HEK293 (cell line): Measurements from ENCODE around the gene CEP76.

Source experiments
- CTCF ChIA-PET: fragments of 350-600 bp; formaldehyde crosslinking; extraction: SDS; loops from one replicate; lab custom pipeline; 2021; ENCODE audit warnings: antibody characterized with exemption; lab: Yijun Ruan, JAX
- POLR2A ChIA-PET: fragments of 300-600 bp; formaldehyde crosslinking; extraction: SDS; loops from one replicate; lab custom pipeline; 2020; ENCODE audit warnings: antibody characterized with exemption, inconsistent platforms; lab: Yijun Ruan, JAX
- H3K27ac ChIP-seq: fragments of 200-500 bp; sonication (Bioruptor generic); 2 replicates; pipeline ENCODE4 v1.5.1; 2014; ENCODE audit warnings: low read depth, low read length, control low read depth, inconsistent platforms; ENCODE audit errors: extremely low read depth
- H3K36me3 ChIP-seq, 2 experiments: fragments of 200-500 bp in 1 of 2; sonication (Bioruptor generic) in 1 of 2; 1 replicate in 1 of 2; 2 replicates in 1 of 2; pipeline ENCODE4 v1.5.1; 2014 to 2017; ENCODE audit warnings: inconsistent platforms in 2 of 2, low read length in 2 of 2; ENCODE audit not compliant: control insufficient read depth in 2 of 2, insufficient read depth in 1 of 2
- H3K4me1 ChIP-seq: fragments of 200-500 bp; sonication (Bioruptor generic); 2 replicates; pipeline ENCODE4 v1.5.1; 2014; ENCODE audit warnings: mild to moderate bottlenecking, low read length, inconsistent platforms; ENCODE audit not compliant: control insufficient read depth, insufficient read depth
- H3K4me3 ChIP-seq: 2 replicates; pipeline ENCODE4 v1.5.1; 2011; ENCODE audit warnings: low read depth, mild to moderate bottlenecking, control low read depth, low read length, moderate library complexity
- H3K9me3 ChIP-seq: fragments of 200-500 bp; sonication (Bioruptor generic); 2 replicates; pipeline ENCODE4 v1.5.1; 2014; ENCODE audit warnings: low read depth, low read length, inconsistent platforms; ENCODE audit not compliant: control insufficient read depth, insufficient read depth
- EGR2 ChIP-seq: fragments of 450-650 bp; formaldehyde crosslinking; IDR thresholded peaks from 2 replicates; pipeline ENCODE4 v1.5.1; 2016; ENCODE audit warnings: low read depth, missing biosample characterization, missing genetic modification characterization
- GLIS2 ChIP-seq: fragments of 450-650 bp; formaldehyde crosslinking; IDR thresholded peaks from 2 replicates; pipeline ENCODE4 v1.5.1; 2016; ENCODE audit warnings: missing biosample characterization, missing genetic modification characterization
- OVOL3 ChIP-seq: fragments of 450-650 bp; formaldehyde crosslinking; IDR thresholded peaks from 2 replicates; pipeline ENCODE4 v1.5.1; 2016; ENCODE audit warnings: missing biosample characterization, missing genetic modification characterization
- PRDM1 ChIP-seq: fragments of 450-650 bp; formaldehyde crosslinking; IDR thresholded peaks from 2 replicates; pipeline ENCODE4; 2016; ENCODE audit warnings: missing biosample characterization, missing genetic modification characterization
- SCRT2 ChIP-seq: fragments of 450-650 bp; formaldehyde crosslinking; IDR thresholded peaks from 2 replicates; pipeline ENCODE4 v1.5.1; 2016; ENCODE audit warnings: missing biosample characterization, missing genetic modification characterization
- ZBTB6 ChIP-seq: fragments of 450-650 bp; formaldehyde crosslinking; IDR thresholded peaks from 2 replicates; pipeline ENCODE4 v1.5.1; 2017; ENCODE audit warnings: missing biosample characterization, missing genetic modification characterization
- ZNF155 ChIP-seq: fragments of 450-650 bp; formaldehyde crosslinking; IDR thresholded peaks from 2 replicates; pipeline ENCODE4 v1.5.1; 2016; ENCODE audit warnings: missing biosample characterization, missing genetic modification characterization
- ZNF211 ChIP-seq: fragments of 450-650 bp; formaldehyde crosslinking; IDR thresholded peaks from 2 replicates; pipeline ENCODE4 v1.5.1; 2016; ENCODE audit warnings: low read depth, missing biosample characterization, missing genetic modification characterization
- ZNF248 ChIP-seq: fragments of 450-650 bp; formaldehyde crosslinking; IDR thresholded peaks from 2 replicates; pipeline ENCODE4 v1.5.1; 2017; ENCODE audit warnings: missing biosample characterization, missing genetic modification characterization
- ZNF366 ChIP-seq: fragments of 450-650 bp; formaldehyde crosslinking; conservative IDR thresholded peaks from 2 replicates; pipeline ENCODE4 v1.5.1; 2016; ENCODE audit warnings: missing biosample characterization, missing genetic modification characterization
- ZNF423 ChIP-seq: fragments of 450-650 bp; formaldehyde crosslinking; IDR thresholded peaks from 2 replicates; pipeline ENCODE4 v1.5.1; 2016; ENCODE audit warnings: missing biosample characterization, missing genetic modification characterization
- ZNF473 ChIP-seq: fragments of 450-650 bp; formaldehyde crosslinking; IDR thresholded peaks from 2 replicates; pipeline ENCODE4 v1.5.1; 2017; ENCODE audit warnings: missing biosample characterization, missing genetic modification characterization
- ZNF501 ChIP-seq: fragments of 450-650 bp; formaldehyde crosslinking; IDR thresholded peaks from 2 replicates; pipeline ENCODE4 v1.5.1; 2016; ENCODE audit warnings: missing biosample characterization, missing genetic modification characterization
- ZNF510 ChIP-seq: fragments of 450-650 bp; formaldehyde crosslinking; IDR thresholded peaks from 2 replicates; pipeline ENCODE4 v1.5.1; 2018; ENCODE audit warnings: mild to moderate bottlenecking, missing genetic modification characterization, missing biosample characterization; ENCODE audit not compliant: insufficient replicate concordance
- ZNF548 ChIP-seq: fragments of 450-650 bp; formaldehyde crosslinking; IDR thresholded peaks from 2 replicates; pipeline ENCODE4 v1.5.1; 2016; ENCODE audit warnings: missing biosample characterization, missing genetic modification characterization
- ZNF549 ChIP-seq: fragments of 450-650 bp; IDR thresholded peaks from 2 replicates; pipeline ENCODE4 v1.5.1; 2018; ENCODE audit warnings: missing biosample characterization, missing genetic modification characterization, mild to moderate bottlenecking, inconsistent platforms, moderate library complexity
- ZNF561 ChIP-seq: fragments of 450-650 bp; IDR thresholded peaks from 2 replicates; pipeline ENCODE4 v1.5.1; 2018; ENCODE audit warnings: missing biosample characterization, missing genetic modification characterization, borderline replicate concordance
- ZNF585B ChIP-seq: fragments of 450-650 bp; formaldehyde crosslinking; IDR thresholded peaks from 2 replicates; pipeline ENCODE4 v1.5.1; 2016; ENCODE audit warnings: missing biosample characterization, missing genetic modification characterization
- ZNF692 ChIP-seq: fragments of 450-650 bp; formaldehyde crosslinking; IDR thresholded peaks from 2 replicates; pipeline ENCODE4 v1.5.1; 2016; ENCODE audit warnings: missing biosample characterization, missing genetic modification characterization
- ZNF776 ChIP-seq: fragments of 450-650 bp; formaldehyde crosslinking; IDR thresholded peaks from 2 replicates; pipeline ENCODE4 v1.5.0; 2017; ENCODE audit warnings: missing biosample characterization, missing genetic modification characterization, borderline replicate concordance
- ZNF777 ChIP-seq: fragments of 450-650 bp; formaldehyde crosslinking; IDR thresholded peaks from 2 replicates; pipeline ENCODE4 v1.5.1; 2017; ENCODE audit warnings: missing biosample characterization, missing genetic modification characterization, borderline replicate concordance
- ZSCAN5A ChIP-seq: fragments of 450-650 bp; formaldehyde crosslinking; IDR thresholded peaks from 2 replicates; pipeline ENCODE4 v1.5.1; 2016; ENCODE audit warnings: missing biosample characterization, missing genetic modification characterization

The CEP76 gene

GRCh38 chr18:12750076-12750714 lies 47.7 kb upstream of the CEP76 start:
- no peaks in the 10 kb centered on the region for H3K4me1 ChIP-seq
- POLR2A ChIA-PET, result no interaction called here
- TF ChIP-seq ZNF776 (tag by site-specific recombination) (no peak), ZNF561 (tag by site-specific recombination) (no peak)
- TF ChIP-seq, all 188 proteins: peak for 0
- CTCF ChIA-PET, result interaction anchor here (0.7 to 1.3 kb wide), 3 partner anchors 143 to 184 kb away, joined by 3 to 5 read pairs (median 4); no protein-coding TSS in a partner anchor
- no peak overlapping the region for H3K27ac ChIP-seq
- H3K9me3 ChIP-seq, result no peaks in the 10 kb centered on the region
- no peaks in the 10 kb centered on the region for H3K36me3 ChIP-seq
- H3K4me3 ChIP-seq, result no peak overlapping the region

GRCh38 chr18:12749121-12749520 lies 46.6 kb upstream of the CEP76 start:
- CTCF ChIA-PET, result interaction anchor here (2.0 to 7.2 kb wide), 3 partner anchors 11 to 185 kb away, joined by 6 to 46 read pairs (median 11); no protein-coding TSS in a partner anchor
- no peaks in the 10 kb centered on the region for H3K4me1 ChIP-seq
- no peaks in the 10 kb centered on the region for H3K9me3 ChIP-seq
- no peak overlapping the region for H3K27ac ChIP-seq
- POLR2A ChIA-PET, result interaction anchor here (1.2 kb wide), 1 partner anchor 135 kb away, joined by 6 read pairs; the partner anchor contains the start of gene PTPN2
- H3K36me3 ChIP-seq, result no peaks in the 10 kb centered on the region
- no peak overlapping the region for H3K4me3 ChIP-seq
- TF ChIP-seq GLIS2 (tag by site-specific recombination) (no peak), OVOL3 (tag by site-specific recombination) (no peak), EGR2 (tag by site-specific recombination) (no peak), ZNF248 (tag by site-specific recombination) (no peak), ZNF155 (tag by site-specific recombination) (no peak), ZNF692 (no peak), ZNF549 (tag by site-specific recombination) (no peak), ZNF423 (no peak), ZNF211 (tag by site-specific recombination) (no peak), ZBTB6 (tag by site-specific recombination) (no peak), ZNF777 (no peak), ZNF501 (no peak), ZNF366 (tag by site-specific recombination) (no peak), ZNF473 (no peak), ZNF585B (tag by site-specific recombination) (no peak), PRDM1 (tag by site-specific recombination) (no peak), SCRT2 (tag by site-specific recombination) (no peak), ZNF548 (tag by site-specific recombination) (no peak), ZNF510 (no peak), ZSCAN5A (no peak)
